K562 (cell line): ENCODE data around the gene PKD1. TPM values are rescaled to one million over a fixed set of nuclear protein-coding genes. Genes with fewer than 3 reads are reported as not detected.

Experiments
- ATAC-seq: fragments of 200-7000 bp; cut with Tn5 transposase; 3 replicates; pipeline ENCODE4 v1.9.1; 2020; ENCODE audit warnings: moderate library complexity
- BruUV-seq: library from RNA; stranded (reverse); fragments of 400-500 nt; replicated peaks from 2 replicates; lab custom pipeline; 2021; lab: Mats Ljungman, UMichigan
- CTCF ChIA-PET: fragments of 300-600 bp; formaldehyde crosslinking; extraction: SDS; loops from one replicate; lab custom pipeline; 2021; ENCODE audit warnings: low intra/inter-chr PET ratio; lab: Yijun Ruan, JAX
- POLR2A ChIA-PET: fragments of 300-600, 350-650 bp; sonication (Branson Sonifier 250); formaldehyde crosslinking; extraction: SDS; loops from one replicate; lab custom pipeline; 2021; ENCODE audit warnings: antibody characterized with exemption, inconsistent platforms; lab: Yijun Ruan, JAX
- DNase-seq, 4 experiments: peaks; one replicate each; pipeline versions ENCODE4 v3.0.0 to v3.0.0-alpha.2; 2011 to 2018; ENCODE audit warnings: low spot score in 3 of 4, mixed read lengths in 3 of 4; ENCODE audit errors: extremely low read depth in 1 of 4
- FAIRE-seq: peaks from 2 replicates; lab custom pipeline; 2011; peaks lifted over from hg19 to GRCh38; lab: Jason Lieb, UNC
- H2AFZ ChIP-seq: 2 replicates; pipeline ENCODE4 v1.6.0; 2011; ENCODE audit warnings: low read depth, low read length, control low read depth, inconsistent platforms
- H3K27ac ChIP-seq: fragments of 200-600 bp; 3 replicates; pipeline ENCODE4 v1.8.0; 2011; ENCODE audit warnings: low read depth, mild to moderate bottlenecking, control low read depth, inconsistent platforms, low read length, moderate library complexity, mixed read lengths; ENCODE audit errors: extremely low read depth
- H3K27me3 ChIP-seq, 2 experiments: fragments of 300-600 bp in 1 of 2; 2 replicates in 1 of 2; 3 replicates in 1 of 2; pipeline versions ENCODE4 v1.6.0 to v1.8.0; 2011; ENCODE audit warnings: inconsistent platforms in 2 of 2, low read length in 2 of 2, mild to moderate bottlenecking in 1 of 2, mixed read lengths in 1 of 2, moderate library complexity in 1 of 2; ENCODE audit not compliant: control insufficient read depth in 2 of 2, insufficient read depth in 2 of 2
- H3K36me3 ChIP-seq: fragments of 300-600 bp; 3 replicates; pipeline ENCODE4 v1.8.0; 2011; ENCODE audit warnings: mild to moderate bottlenecking, low read length, inconsistent platforms; ENCODE audit not compliant: control insufficient read depth, insufficient read depth
- H3K4me1 ChIP-seq, 2 experiments: fragments of 200-600 bp in 1 of 2; replicated peaks in 1 of 2; 2 replicates in 1 of 2; 3 replicates in 1 of 2; pipeline versions ENCODE4 v1.5.1 to v1.8.0; 2011; ENCODE audit warnings: inconsistent platforms in 2 of 2, low read length in 2 of 2, mild to moderate bottlenecking in 1 of 2, mixed read lengths in 1 of 2, moderate library complexity in 1 of 2; ENCODE audit not compliant: control insufficient read depth in 2 of 2, insufficient read depth in 2 of 2
- H3K4me2 ChIP-seq: 2 replicates; pipeline ENCODE4 v1.6.1; 2011; ENCODE audit warnings: low read length, control low read depth, inconsistent platforms, mixed read lengths; ENCODE audit not compliant: insufficient read depth
- H3K4me3 ChIP-seq: fragments of 200-600 bp; sonication (generic), shearing (Covaris generic); 2 replicates; pipeline ENCODE4 v1.5.1; 2016; ENCODE audit warnings: control low read depth, inconsistent platforms
- H3K79me2 ChIP-seq: fragments of 200-600 bp; 3 replicates; pipeline ENCODE4 v1.8.0; 2011; ENCODE audit warnings: low read length, inconsistent platforms; ENCODE audit not compliant: control insufficient read depth, insufficient read depth
- H3K9ac ChIP-seq, 2 experiments: 2 replicates each; pipeline versions ENCODE4 v1.6.0 to v1.6.1; 2011; ENCODE audit warnings: low read depth in 2 of 2, low read length in 2 of 2, control low read depth in 1 of 2, inconsistent platforms in 1 of 2, mild to moderate bottlenecking in 1 of 2, mixed read lengths in 1 of 2; ENCODE audit not compliant: insufficient read depth in 1 of 2
- H3K9me1 ChIP-seq: one replicate; pipeline ENCODE4 v1.6.0; 2011; ENCODE audit warnings: inconsistent platforms, mild to moderate bottlenecking, low read length, moderate library complexity; ENCODE audit not compliant: control insufficient read depth, insufficient read depth
- H3K9me3 ChIP-seq: replicated peaks from 2 replicates; pipeline ENCODE4 v1.5.1; 2011; ENCODE audit warnings: low read depth, low read length, inconsistent platforms; ENCODE audit not compliant: control insufficient read depth, insufficient read depth
- H4K20me1 ChIP-seq: replicated peaks from 2 replicates; pipeline ENCODE4 v1.6.1; 2011; ENCODE audit warnings: low read length, inconsistent platforms, mixed read lengths; ENCODE audit not compliant: control insufficient read depth, insufficient read depth
- CHD4 ChIP-seq: fragments of 200-600 bp; sonication (generic); IDR thresholded peaks from 3 replicates; pipeline ENCODE4 v1.6.1; 2012; ENCODE audit warnings: low read depth, mild to moderate bottlenecking, mixed read lengths, low read length, inconsistent platforms; ENCODE audit not compliant: insufficient read depth, insufficient replicate concordance, poor library complexity, severe bottlenecking
- CREM ChIP-seq: IDR thresholded peaks from 2 replicates; pipeline ENCODE4 v1.6.1; 2014; ENCODE audit warnings: antibody characterized with exemption, low read depth
- FOXK2 ChIP-seq, 2 experiments: fragments of 450-650 bp; IDR thresholded peaks in 1 of 2; conservative IDR thresholded peaks in 1 of 2; 2 replicates each; pipeline ENCODE4 v1.6.1; 2016; ENCODE audit warnings: low read depth in 2 of 2, mild to moderate bottlenecking in 1 of 2
- ILF3 ChIP-seq: fragments of 450-650 bp; IDR thresholded peaks from 2 replicates; pipeline ENCODE4 v1.6.1; 2018; ENCODE audit warnings: antibody characterized with exemption, mild to moderate bottlenecking, moderate library complexity, borderline replicate concordance
- PHB ChIP-seq: fragments of 250-450 bp; sonication (Bioruptor Pico); IDR thresholded peaks from 2 replicates; pipeline ENCODE4 v1.5.0; 2021
- TARDBP ChIP-seq: fragments of 450-650 bp; IDR thresholded peaks from 2 replicates; pipeline ENCODE4 v1.6.1; 2016
- TEAD4 ChIP-seq, 2 experiments: sonication (generic) in 1 of 2; formaldehyde crosslinking in 1 of 2; IDR thresholded peaks; 2 replicates each; pipeline versions ENCODE4 v1.6.1 to v1.8.0; 2012 to 2022; ENCODE audit warnings: borderline replicate concordance in 1 of 2, inconsistent platforms in 1 of 2, low read length in 1 of 2, mild to moderate bottlenecking in 1 of 2, missing genetic modification reagents in 1 of 2
- ZKSCAN3 ChIP-seq: fragments of 250-450 bp; sonication (Bioruptor Pico); IDR thresholded peaks from 2 replicates; pipeline ENCODE4 v1.4.0; 2020
- ZNF316 ChIP-seq: fragments of 450-650 bp; IDR thresholded peaks from 2 replicates; pipeline ENCODE4 v1.6.1; 2016
- ZNF561 ChIP-seq: fragments of 450-650 bp; formaldehyde crosslinking; conservative IDR thresholded peaks from 2 replicates; pipeline ENCODE4 v1.4.0; 2020; ENCODE audit warnings: mild to moderate bottlenecking, moderate library complexity
- WGBS: fragments of 100-300 bp; shearing (Covaris generic); methylation state at CpG from one replicate; pipeline ENCODE4 v1.1.6; 2016; ENCODE audit warnings: low coverage, mixed read lengths; ENCODE audit not compliant: insufficient coverage; ENCODE audit errors: missing lambda C conversion rate; 5-methylcytosine and 5-hydroxymethylcytosine counted together
- in situ Hi-C: fragments of 300-500 bp; cut with MboI; formaldehyde crosslinking; loops from 4 replicates; pipeline ENCODE4 v1.15.0; 2018; ENCODE audit warnings: inconsistent platforms, mixed read lengths
- intact Hi-C: fragments of 100-400 bp; cut with micrococcal nuclease; formaldehyde crosslinking; loops from 2 replicates; pipeline ENCODE4 v1.14.2; 2022
- polyA plus RNA-seq, 8 experiments: library from polyadenylated mRNA; depleted of rRNA in 4 of 8; stranded (reverse) in 5 of 8; unstranded in 3 of 8; fragments of >200 nt; fragmentation: Nextera tagmentation in 2 of 8; fragmentation: Illumina TruSeq in 1 of 8; extraction: Ambion mirVana in 2 of 8; extraction: Trizol in 1 of 8; gene quantifications; 2 replicates each; pipeline versions ENCODE4 v1.2.1 to v1.2.3, GENCODE V29; 2011 to 2014; ENCODE audit warnings: inconsistent platforms in 1 of 8, missing spikeins in 1 of 8
- total RNA-seq, 7 experiments: library from RNA; depleted of rRNA in 6 of 7; stranded (reverse); fragments of >200 nt in 6 of 7; fragmentation: Illumina TruSeq in 2 of 7; extraction: Trizol in 2 of 7; gene quantifications; 2 replicates each; pipeline versions ENCODE4 v1.2.1 to v1.2.3, GENCODE V29; 2011 to 2021; ENCODE audit warnings: low replicate concordance in 1 of 7
- TF ChIP-seq, protein P1 (sequence below): sonication (generic); formaldehyde crosslinking; IDR thresholded peaks from 2 replicates; pipeline ENCODE4 v1.8.0; 2022; ENCODE audit warnings: missing genetic modification reagents, mild to moderate bottlenecking, borderline replicate concordance
- TF ChIP-seq, protein P2 (sequence below), 2 experiments: fragments of 450-650 bp; conservative IDR thresholded peaks; 2 replicates each; pipeline ENCODE4 v1.6.1; 2017; ENCODE audit warnings: mild to moderate bottlenecking in 2 of 2, moderate library complexity in 2 of 2
- TF ChIP-seq, protein P3 (sequence below): sonication (generic); formaldehyde crosslinking; IDR thresholded peaks from 2 replicates; pipeline ENCODE4 v1.8.1; 2023; ENCODE audit warnings: mild to moderate bottlenecking, missing genetic modification reagents

PKD1 gene
- total and polyA plus RNA-seq, 9 of the 15 experiments (the other 6 are each of a cell fraction or from before 2014, with no cell fraction given), result 0.23 to 93.5 (median 12.6) TPM

DNA sequence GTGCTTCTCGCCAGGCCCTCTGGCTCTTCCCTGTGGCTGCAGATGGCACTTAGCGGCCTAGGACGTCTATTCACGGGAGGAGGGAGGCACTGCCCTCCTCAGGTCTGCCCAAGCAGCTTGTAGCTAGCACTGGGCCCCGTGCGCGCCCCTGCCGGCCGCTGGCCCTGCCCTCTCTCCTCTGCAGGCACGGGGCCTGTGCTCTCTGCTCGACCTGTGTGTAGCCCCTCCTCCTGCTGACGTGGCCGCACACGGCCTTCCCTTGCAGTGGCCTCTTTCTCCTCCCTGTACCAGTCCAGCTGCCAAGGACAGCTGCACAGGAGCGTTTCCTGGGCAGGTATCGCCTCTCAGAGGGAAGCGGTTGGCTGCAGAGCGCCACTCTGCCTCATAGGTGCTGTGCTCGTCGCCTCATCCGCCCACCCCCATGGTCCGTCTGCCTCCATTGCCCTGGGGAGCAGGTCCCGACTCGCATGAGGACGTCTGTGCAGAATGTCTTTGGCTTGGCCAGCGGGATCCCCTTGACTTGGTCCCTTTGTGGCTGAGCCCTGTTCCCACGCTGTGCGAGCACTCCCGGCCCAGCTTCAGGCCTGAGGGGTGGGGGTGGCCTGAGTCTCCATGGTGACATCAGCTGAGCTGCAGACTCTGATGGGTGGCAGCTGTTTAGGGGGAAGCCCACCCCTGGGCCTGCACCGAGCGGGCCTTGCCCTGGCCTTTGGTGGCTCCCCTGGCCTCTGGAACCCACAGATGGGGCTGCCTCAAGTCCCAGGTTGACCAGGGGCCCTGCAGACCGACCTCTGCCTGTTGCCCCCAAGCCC, 53.3 kb downstream of the PKD1 start:
- Histone ChIP-seq H3K4me3 (no peak overlapping the region), H3K4me2 (no peak overlapping the region), H3K9ac (peak overlapping the region in 1 of 2 experiments; percentile 45; a peak in 1 of 4 replicates), H4K20me1 (no peaks in the 10 kb centered on the region), H3K79me2 (no peaks in the 10 kb centered on the region), H3K36me3 (peaks cover 53% of the 10 kb centered on the region; the same call in 1 of the 3 replicates), H3K9me1 (no peaks in the 10 kb centered on the region), H2AFZ (no peak overlapping the region), H3K4me1 (peaks cover 0 to 43% of the 10 kb centered on the region in 2 experiments; a peak in 2 of 5 replicates), H3K27ac (no peak overlapping the region), H3K9me3 (no peaks in the 10 kb centered on the region), H3K27me3 (no peaks in the 10 kb centered on the region)
- in situ Hi-C loops (loop anchor here (10.0 kb wide), 1 partner anchor 62 kb away; the partner anchor contains the start of gene RAB26), intact Hi-C loops (no loop called here)
- WGBS, result 86% methylated on average over 15 of the region's 32 CpGs
- no TSS peak for BruUV-seq
- POLR2A ChIA-PET, result interaction anchor here (0.5 to 2.5 kb wide), 3 partner anchors 9 to 771 kb away, joined by 3 to 10 read pairs (median 3); partner anchors contain the start of gene RPS2
- CTCF ChIA-PET, result no interaction called here
- no peak; the same call in 2 of the 3 replicates for ATAC-seq
- no peak for DNase-seq
- no peak for FAIRE-seq
- TF ChIP-seq CREM (no peak), TEAD4 (IDR thresholded peaks at IDR 0.05; ENCODE audit: low read length) (no peak), TEAD4 (CRISPR knock-in tag; IDR thresholded peaks at IDR 0.05; ENCODE audit: borderline replicate concordance) (no peak), ZKSCAN3 (CRISPR knock-in tag) (no peak), PHB (no peak), ZNF561 (CRISPR knock-in tag) (no peak), TARDBP (no peak), ILF3 (no peak), ZNF316 (no peak), FOXK2 (conservative IDR thresholded peaks at IDR 0.05 in 1 of 2, IDR thresholded peaks at IDR 0.05 in 1 of 2; ENCODE audit: low read depth in 2 of 2) (no peak), CHD4 (no peak)
- TF ChIP-seq, protein P1, sequence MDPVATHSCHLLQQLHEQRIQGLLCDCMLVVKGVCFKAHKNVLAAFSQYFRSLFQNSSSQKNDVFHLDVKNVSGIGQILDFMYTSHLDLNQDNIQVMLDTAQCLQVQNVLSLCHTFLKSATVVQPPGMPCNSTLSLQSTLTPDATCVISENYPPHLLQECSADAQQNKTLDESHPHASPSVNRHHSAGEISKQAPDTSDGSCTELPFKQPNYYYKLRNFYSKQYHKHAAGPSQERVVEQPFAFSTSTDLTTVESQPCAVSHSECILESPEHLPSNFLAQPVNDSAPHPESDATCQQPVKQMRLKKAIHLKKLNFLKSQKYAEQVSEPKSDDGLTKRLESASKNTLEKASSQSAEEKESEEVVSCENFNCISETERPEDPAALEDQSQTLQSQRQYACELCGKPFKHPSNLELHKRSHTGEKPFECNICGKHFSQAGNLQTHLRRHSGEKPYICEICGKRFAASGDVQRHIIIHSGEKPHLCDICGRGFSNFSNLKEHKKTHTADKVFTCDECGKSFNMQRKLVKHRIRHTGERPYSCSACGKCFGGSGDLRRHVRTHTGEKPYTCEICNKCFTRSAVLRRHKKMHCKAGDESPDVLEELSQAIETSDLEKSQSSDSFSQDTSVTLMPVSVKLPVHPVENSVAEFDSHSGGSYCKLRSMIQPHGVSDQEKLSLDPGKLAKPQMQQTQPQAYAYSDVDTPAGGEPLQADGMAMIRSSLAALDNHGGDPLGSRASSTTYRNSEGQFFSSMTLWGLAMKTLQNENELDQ (CRISPR knock-in tag), result no peak
- TF ChIP-seq, protein P2, sequence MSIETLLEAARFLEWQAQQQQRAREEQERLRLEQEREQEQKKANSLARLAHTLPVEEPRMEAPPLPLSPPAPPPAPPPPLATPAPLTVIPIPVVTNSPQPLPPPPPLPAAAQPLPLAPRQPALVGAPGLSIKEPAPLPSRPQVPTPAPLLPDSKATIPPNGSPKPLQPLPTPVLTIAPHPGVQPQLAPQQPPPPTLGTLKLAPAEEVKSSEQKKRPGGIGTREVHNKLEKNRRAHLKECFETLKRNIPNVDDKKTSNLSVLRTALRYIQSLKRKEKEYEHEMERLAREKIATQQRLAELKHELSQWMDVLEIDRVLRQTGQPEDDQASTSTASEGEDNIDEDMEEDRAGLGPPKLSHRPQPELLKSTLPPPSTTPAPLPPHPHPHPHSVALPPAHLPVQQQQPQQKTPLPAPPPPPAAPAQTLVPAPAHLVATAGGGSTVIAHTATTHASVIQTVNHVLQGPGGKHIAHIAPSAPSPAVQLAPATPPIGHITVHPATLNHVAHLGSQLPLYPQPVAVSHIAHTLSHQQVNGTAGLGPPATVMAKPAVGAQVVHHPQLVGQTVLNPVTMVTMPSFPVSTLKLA (conservative IDR thresholded peaks at IDR 0.05), result no peak
- TF ChIP-seq, protein P3, sequence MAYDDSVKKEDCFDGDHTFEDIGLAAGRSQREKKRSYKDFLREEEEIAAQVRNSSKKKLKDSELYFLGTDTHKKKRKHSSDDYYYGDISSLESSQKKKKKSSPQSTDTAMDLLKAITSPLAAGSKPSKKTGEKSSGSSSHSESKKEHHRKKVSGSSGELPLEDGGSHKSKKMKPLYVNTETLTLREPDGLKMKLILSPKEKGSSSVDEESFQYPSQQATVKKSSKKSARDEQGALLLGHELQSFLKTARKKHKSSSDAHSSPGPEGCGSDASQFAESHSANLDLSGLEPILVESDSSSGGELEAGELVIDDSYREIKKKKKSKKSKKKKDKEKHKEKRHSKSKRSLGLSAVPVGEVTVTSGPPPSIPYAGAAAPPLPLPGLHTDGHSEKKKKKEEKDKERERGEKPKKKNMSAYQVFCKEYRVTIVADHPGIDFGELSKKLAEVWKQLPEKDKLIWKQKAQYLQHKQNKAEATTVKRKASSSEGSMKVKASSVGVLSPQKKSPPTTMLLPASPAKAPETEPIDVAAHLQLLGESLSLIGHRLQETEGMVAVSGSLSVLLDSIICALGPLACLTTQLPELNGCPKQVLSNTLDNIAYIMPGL, result no peak
